K562 (cell line): ENCODE measurements around the gene IL1RN. TPM values are rescaled to one million over a fixed set of nuclear protein-coding genes. Genes with fewer than 3 reads are reported as not detected.
A peak's percentile ranks its signal among the peaks of the same experiment; 100 is the strongest.

Experiments
- ATAC-seq: fragments of 200-7000 bp; cut with Tn5 transposase; 3 replicates; pipeline ENCODE4 v1.9.1; 2020; ENCODE audit warnings: moderate library complexity
- BruUV-seq: library from RNA; stranded (reverse); fragments of 400-500 nt; replicated peaks from 2 replicates; lab custom pipeline; 2021; lab: Mats Ljungman, UMichigan
- CTCF ChIA-PET: fragments of 300-600 bp; formaldehyde crosslinking; extraction: SDS; loops from one replicate; lab custom pipeline; 2021; ENCODE audit warnings: low intra/inter-chr PET ratio; lab: Yijun Ruan, JAX
- POLR2A ChIA-PET: fragments of 300-600, 350-650 bp; sonication (Branson Sonifier 250); formaldehyde crosslinking; extraction: SDS; loops from one replicate; lab custom pipeline; 2021; ENCODE audit warnings: antibody characterized with exemption, inconsistent platforms; lab: Yijun Ruan, JAX
- DNase-seq, 4 experiments: peaks; one replicate each; pipeline versions ENCODE4 v3.0.0 to v3.0.0-alpha.2; 2011 to 2018; ENCODE audit warnings: low spot score in 3 of 4, mixed read lengths in 3 of 4; ENCODE audit errors: extremely low read depth in 1 of 4
- FAIRE-seq: peaks from 2 replicates; lab custom pipeline; 2011; peaks lifted over from hg19 to GRCh38; lab: Jason Lieb, UNC
- H2AFZ ChIP-seq: 2 replicates; pipeline ENCODE4 v1.6.0; 2011; ENCODE audit warnings: low read depth, low read length, control low read depth, inconsistent platforms
- H3K27ac ChIP-seq: fragments of 200-600 bp; 3 replicates; pipeline ENCODE4 v1.8.0; 2011; ENCODE audit warnings: low read depth, mild to moderate bottlenecking, control low read depth, inconsistent platforms, low read length, moderate library complexity, mixed read lengths; ENCODE audit errors: extremely low read depth
- H3K27me3 ChIP-seq, 2 experiments: fragments of 300-600 bp in 1 of 2; 2 replicates in 1 of 2; 3 replicates in 1 of 2; pipeline versions ENCODE4 v1.6.0 to v1.8.0; 2011; ENCODE audit warnings: inconsistent platforms in 2 of 2, low read length in 2 of 2, mild to moderate bottlenecking in 1 of 2, mixed read lengths in 1 of 2, moderate library complexity in 1 of 2; ENCODE audit not compliant: control insufficient read depth in 2 of 2, insufficient read depth in 2 of 2
- H3K36me3 ChIP-seq: fragments of 300-600 bp; 3 replicates; pipeline ENCODE4 v1.8.0; 2011; ENCODE audit warnings: mild to moderate bottlenecking, low read length, inconsistent platforms; ENCODE audit not compliant: control insufficient read depth, insufficient read depth
- H3K4me1 ChIP-seq, 2 experiments: fragments of 200-600 bp in 1 of 2; replicated peaks in 1 of 2; 2 replicates in 1 of 2; 3 replicates in 1 of 2; pipeline versions ENCODE4 v1.5.1 to v1.8.0; 2011; ENCODE audit warnings: inconsistent platforms in 2 of 2, low read length in 2 of 2, mild to moderate bottlenecking in 1 of 2, mixed read lengths in 1 of 2, moderate library complexity in 1 of 2; ENCODE audit not compliant: control insufficient read depth in 2 of 2, insufficient read depth in 2 of 2
- H3K4me2 ChIP-seq: 2 replicates; pipeline ENCODE4 v1.6.1; 2011; ENCODE audit warnings: low read length, control low read depth, inconsistent platforms, mixed read lengths; ENCODE audit not compliant: insufficient read depth
- H3K4me3 ChIP-seq: fragments of 200-600 bp; sonication (generic), shearing (Covaris generic); 2 replicates; pipeline ENCODE4 v1.5.1; 2016; ENCODE audit warnings: control low read depth, inconsistent platforms
- H3K79me2 ChIP-seq: fragments of 200-600 bp; 3 replicates; pipeline ENCODE4 v1.8.0; 2011; ENCODE audit warnings: low read length, inconsistent platforms; ENCODE audit not compliant: control insufficient read depth, insufficient read depth
- H3K9ac ChIP-seq, 2 experiments: 2 replicates each; pipeline versions ENCODE4 v1.6.0 to v1.6.1; 2011; ENCODE audit warnings: low read depth in 2 of 2, low read length in 2 of 2, control low read depth in 1 of 2, inconsistent platforms in 1 of 2, mild to moderate bottlenecking in 1 of 2, mixed read lengths in 1 of 2; ENCODE audit not compliant: insufficient read depth in 1 of 2
- H3K9me1 ChIP-seq: one replicate; pipeline ENCODE4 v1.6.0; 2011; ENCODE audit warnings: inconsistent platforms, mild to moderate bottlenecking, low read length, moderate library complexity; ENCODE audit not compliant: control insufficient read depth, insufficient read depth
- H3K9me3 ChIP-seq: replicated peaks from 2 replicates; pipeline ENCODE4 v1.5.1; 2011; ENCODE audit warnings: low read depth, low read length, inconsistent platforms; ENCODE audit not compliant: control insufficient read depth, insufficient read depth
- H4K20me1 ChIP-seq: replicated peaks from 2 replicates; pipeline ENCODE4 v1.6.1; 2011; ENCODE audit warnings: low read length, inconsistent platforms, mixed read lengths; ENCODE audit not compliant: control insufficient read depth, insufficient read depth
- ARNT ChIP-seq, 2 experiments: fragments of 450-650 bp; IDR thresholded peaks; 2 replicates each; pipeline ENCODE4 v1.6.1; 2016; ENCODE audit warnings: mild to moderate bottlenecking in 1 of 2
- BHLHE40 ChIP-seq: IDR thresholded peaks from 2 replicates; pipeline ENCODE4 v1.6.1; 2011; ENCODE audit warnings: low read length, improper control_type of control experiment
- CREM ChIP-seq: IDR thresholded peaks from 2 replicates; pipeline ENCODE4 v1.6.1; 2014; ENCODE audit warnings: antibody characterized with exemption, low read depth
- EP300 ChIP-seq: IDR thresholded peaks from 2 replicates; pipeline ENCODE4 v1.6.1; 2012; ENCODE audit warnings: low read length, improper control_type of control experiment
- IRF2 ChIP-seq: sonication (generic); formaldehyde crosslinking; IDR thresholded peaks from 2 replicates; pipeline ENCODE4 v1.8.1; 2022; ENCODE audit warnings: mild to moderate bottlenecking, missing genetic modification reagents
- KHSRP ChIP-seq: fragments of 450-650 bp; IDR thresholded peaks from 2 replicates; pipeline ENCODE4 v1.6.1; 2017
- MAX ChIP-seq: sonication (generic); formaldehyde crosslinking; IDR thresholded peaks from 2 replicates; pipeline ENCODE4 v1.9.0; 2022; ENCODE audit warnings: mild to moderate bottlenecking, missing genetic modification reagents
- MLLT1 ChIP-seq, 2 experiments: fragments of 450-650 bp; IDR thresholded peaks; 2 replicates each; pipeline ENCODE4 v1.6.1; 2016
- NFIC ChIP-seq: fragments of 450-650 bp; IDR thresholded peaks from 2 replicates; pipeline ENCODE4 v1.6.1; 2017; ENCODE audit warnings: mild to moderate bottlenecking, inconsistent platforms
- PRMT5 ChIP-seq: sonication (generic); formaldehyde crosslinking; IDR thresholded peaks from 2 replicates; pipeline ENCODE4 v1.5.0; 2020; ENCODE audit warnings: missing genetic modification reagents
- RAD51 ChIP-seq: fragments of 450-650 bp; IDR thresholded peaks from 2 replicates; pipeline ENCODE4 v1.7.1; 2016; ENCODE audit warnings: low read depth, mild to moderate bottlenecking, borderline replicate concordance
- RBM22 ChIP-seq: fragments of 200-400 bp; formaldehyde crosslinking; IDR thresholded peaks from 2 replicates; pipeline ENCODE4 v1.6.1; 2018; ENCODE audit warnings: low read length, low read depth; ENCODE audit not compliant: poor library complexity, severe bottlenecking
- TRIM28 ChIP-seq: fragments of 450-650 bp; IDR thresholded peaks from 2 replicates; pipeline ENCODE4 v1.6.1; 2017
- UBTF ChIP-seq, 2 experiments: IDR thresholded peaks; 2 replicates each; pipeline ENCODE4 v1.6.1; 2012; ENCODE audit warnings: improper control_type of control experiment in 2 of 2, low read depth in 2 of 2, low read length in 2 of 2, borderline replicate concordance in 1 of 2
- WGBS: fragments of 100-300 bp; shearing (Covaris generic); methylation state at CpG from one replicate; pipeline ENCODE4 v1.1.6; 2016; ENCODE audit warnings: low coverage, mixed read lengths; ENCODE audit not compliant: insufficient coverage; ENCODE audit errors: missing lambda C conversion rate; 5-methylcytosine and 5-hydroxymethylcytosine counted together
- in situ Hi-C: fragments of 300-500 bp; cut with MboI; formaldehyde crosslinking; loops from 4 replicates; pipeline ENCODE4 v1.15.0; 2018; ENCODE audit warnings: inconsistent platforms, mixed read lengths
- intact Hi-C: fragments of 100-400 bp; cut with micrococcal nuclease; formaldehyde crosslinking; loops from 2 replicates; pipeline ENCODE4 v1.14.2; 2022
- polyA plus RNA-seq, 8 experiments: library from polyadenylated mRNA; depleted of rRNA in 4 of 8; stranded (reverse) in 5 of 8; unstranded in 3 of 8; fragments of >200 nt; fragmentation: Nextera tagmentation in 2 of 8; fragmentation: Illumina TruSeq in 1 of 8; extraction: Ambion mirVana in 2 of 8; extraction: Trizol in 1 of 8; gene quantifications; 2 replicates each; pipeline versions ENCODE4 v1.2.1 to v1.2.3, GENCODE V29; 2011 to 2014; ENCODE audit warnings: inconsistent platforms in 1 of 8, missing spikeins in 1 of 8
- total RNA-seq, 7 experiments: library from RNA; depleted of rRNA in 6 of 7; stranded (reverse); fragments of >200 nt in 6 of 7; fragmentation: Illumina TruSeq in 2 of 7; extraction: Trizol in 2 of 7; gene quantifications; 2 replicates each; pipeline versions ENCODE4 v1.2.1 to v1.2.3, GENCODE V29; 2011 to 2021; ENCODE audit warnings: low replicate concordance in 1 of 7

The IL1RN gene
- total and polyA plus RNA-seq, 9 of the 15 experiments (the other 6 are each of a cell fraction or from before 2014, with no cell fraction given), result 0.13 TPM; not detected in 8

- TF ChIP-seq UBTF (IDR thresholded peaks at IDR 0.05; ENCODE audit: borderline replicate concordance in 1 of 2, low read depth in 2 of 2, low read length in 2 of 2) (no peak), IRF2 (no peak)
- TF ChIP-seq, all 486 proteins: peak for 0
These were observed 38.8 kb downstream of the IL1RN start (continued) for GRCh38 chr2:113166187-113166645.

- H3K9me3 ChIP-seq, result no peaks in the 10 kb centered on the region
- intact Hi-C loops (no loop called here), in situ Hi-C loops (no loop called here)
- no peak overlapping the region; the same call in 2 of the 3 replicates for H3K27ac ChIP-seq
- peak overlapping the region; percentile 81 for H2AFZ ChIP-seq
- ChIA-PET CTCF (no interaction called here), POLR2A (interaction anchor here (0.8 kb wide), 1 partner anchor 181 kb away, joined by 3 read pairs; no protein-coding TSS in a partner anchor)
- H3K79me2 ChIP-seq, result no peaks in the 10 kb centered on the region
- no peaks in the 10 kb centered on the region for H4K20me1 ChIP-seq
- no peak for DNase-seq
- ATAC-seq, result peak; percentile 45
- no peaks in the 10 kb centered on the region for H3K9me1 ChIP-seq
- no peaks in the 10 kb centered on the region for H3K27me3 ChIP-seq
- H3K4me3 ChIP-seq, result no peak overlapping the region
- no TSS peak for BruUV-seq
- FAIRE-seq, result no peak
- H3K4me2 ChIP-seq, result no peak overlapping the region
- H3K36me3 ChIP-seq, result no peaks in the 10 kb centered on the region
- WGBS, result 36% methylated on average over 12 of the region's 12 CpGs
- peak overlapping the region in 1 of 2 experiments; percentile 70; a peak in 1 of 4 replicates for H3K9ac ChIP-seq
- H3K4me1 ChIP-seq, result peaks cover 15 to 20% of the 10 kb centered on the region in 2 experiments; a peak in 4 of 5 replicates
- TF ChIP-seq MLLT1 (IDR thresholded peaks at IDR 0.05) (no peak), NFIC (no peak), CREM (peak; percentile 28; the same call in 1 of the 2 replicates), RBM22 (no peak), ARNT (IDR thresholded peaks at IDR 0.05) (no peak), KHSRP (no peak), EP300 (no peak), MAX (CRISPR knock-in tag) (peak; percentile 66), BHLHE40 (peak; percentile 38; the same call in 1 of the 2 replicates), TRIM28 (no peak), RAD51 (no peak), IRF2 (no peak), PRMT5 (CRISPR knock-in tag) (no peak)
These were observed 39.9 kb downstream of the IL1RN start for GRCh38 chr2:113167115-113167932.
